Mesodermal cell (in vitro differentiated cells): ENCODE results near the gene DISC1.
"Not testable (repeated sequence)": the region's sequence is repeated elsewhere in the genome, so short reads cannot be mapped to it uniquely, and the experiment has no call there.

ENCODE experiments used
- H3K27ac ChIP-seq: 2 replicates; pipeline ENCODE4 v1.7.0; 2013; ENCODE audit warnings: mild to moderate bottlenecking, low read depth, low read length, moderate library complexity; ENCODE audit not compliant: severe bottlenecking
- H3K36me3 ChIP-seq: 2 replicates; pipeline ENCODE4 v1.7.1; 2013; ENCODE audit warnings: mild to moderate bottlenecking, low read length, moderate library complexity; ENCODE audit not compliant: control insufficient read depth, insufficient read depth
- H3K4me1 ChIP-seq: one replicate; pipeline ENCODE4 v1.7.1; 2013; ENCODE audit warnings: mild to moderate bottlenecking, low read length; ENCODE audit not compliant: insufficient read depth, control insufficient read depth, poor library complexity, severe bottlenecking
- H3K4me3 ChIP-seq: 2 replicates; pipeline ENCODE4 v1.7.0; 2013; ENCODE audit warnings: low read length, control low read depth, mild to moderate bottlenecking; ENCODE audit not compliant: insufficient read depth, poor library complexity, severe bottlenecking; ENCODE audit errors: extremely low read depth
- H3K9me3 ChIP-seq: 2 replicates; pipeline ENCODE4 v1.7.1; 2013; ENCODE audit warnings: mild to moderate bottlenecking, low read length, moderate library complexity; ENCODE audit not compliant: control insufficient read depth
- WGBS, 2 experiments: methylation state at CpG; one replicate each; pipeline ENCODE4 v1.1.5; 2013; ENCODE audit warnings: missing lambda C conversion rate in 2 of 2; ENCODE audit not compliant: insufficient coverage in 2 of 2; 5-methylcytosine and 5-hydroxymethylcytosine counted together

Gene DISC1

DNA sequence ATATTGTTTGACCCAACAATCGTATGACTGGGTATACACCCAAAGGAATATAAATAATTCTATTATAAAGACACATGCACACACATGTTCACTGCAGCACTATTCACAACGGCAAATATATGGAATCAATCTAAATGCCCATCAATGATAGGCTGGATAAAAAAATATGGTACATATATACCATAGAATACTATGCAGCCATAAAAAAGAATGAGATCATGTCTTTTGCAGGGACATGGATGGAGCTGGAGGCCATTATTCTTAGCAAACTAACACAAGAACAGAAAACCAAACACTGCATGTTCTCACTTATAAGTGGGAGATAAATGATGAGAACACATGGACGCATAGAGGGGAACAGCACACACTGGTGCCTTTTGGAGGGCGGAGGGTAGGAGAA, 1.5 kb upstream of the DISC1 start:
- H3K4me3 ChIP-seq, H3K36me3 ChIP-seq, H3K9me3 ChIP-seq, H3K27ac ChIP-seq: not testable (repeated sequence)
- WGBS, 2 experiments: 100% methylated on average over 2 of the region's 4 CpGs; no CpG with 5 or more reads in 1 of the 2 experiments
- H3K4me1 ChIP-seq: peaks cover 13% of the 10 kb centered on the region

DNA sequence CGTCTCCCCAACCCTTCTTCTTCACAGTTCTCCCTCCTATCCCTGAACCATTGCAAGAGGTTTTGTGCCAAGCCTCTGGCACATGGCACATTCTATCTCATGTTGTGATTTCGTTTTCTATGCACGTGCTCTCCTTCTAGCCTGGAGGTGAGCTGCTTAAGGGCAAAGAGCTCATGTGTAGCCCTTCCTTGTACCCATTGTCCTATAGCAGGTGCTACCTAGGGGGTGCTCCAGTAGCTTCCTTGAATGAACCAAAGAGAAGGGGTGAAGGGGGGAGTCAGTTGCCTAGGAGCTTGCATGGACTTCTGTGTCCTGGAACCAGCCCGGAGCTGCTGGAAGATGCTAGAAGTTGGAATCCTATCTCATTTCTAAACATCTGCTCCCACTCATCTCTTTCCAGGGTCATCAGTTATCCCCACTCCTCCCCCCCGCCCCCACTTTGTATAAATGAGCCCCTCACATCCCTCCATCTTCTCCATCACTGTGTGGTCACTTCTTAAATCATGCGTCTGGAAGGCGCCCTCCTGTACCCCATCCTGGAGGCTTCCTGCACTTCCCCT, 535 bp upstream of the DISC1 start:
- 62 to 70% methylated on average over 4 to 6 of the region's 7 CpGs for WGBS, 2 experiments
- Histone ChIP-seq H3K9me3 (no peaks in the 10 kb centered on the region), H3K4me1 (peaks cover 13% of the 10 kb centered on the region), H3K36me3 (no peaks in the 10 kb centered on the region), H3K4me3 (peak overlapping the region; percentile 78), H3K27ac (no peak overlapping the region)

DNA sequence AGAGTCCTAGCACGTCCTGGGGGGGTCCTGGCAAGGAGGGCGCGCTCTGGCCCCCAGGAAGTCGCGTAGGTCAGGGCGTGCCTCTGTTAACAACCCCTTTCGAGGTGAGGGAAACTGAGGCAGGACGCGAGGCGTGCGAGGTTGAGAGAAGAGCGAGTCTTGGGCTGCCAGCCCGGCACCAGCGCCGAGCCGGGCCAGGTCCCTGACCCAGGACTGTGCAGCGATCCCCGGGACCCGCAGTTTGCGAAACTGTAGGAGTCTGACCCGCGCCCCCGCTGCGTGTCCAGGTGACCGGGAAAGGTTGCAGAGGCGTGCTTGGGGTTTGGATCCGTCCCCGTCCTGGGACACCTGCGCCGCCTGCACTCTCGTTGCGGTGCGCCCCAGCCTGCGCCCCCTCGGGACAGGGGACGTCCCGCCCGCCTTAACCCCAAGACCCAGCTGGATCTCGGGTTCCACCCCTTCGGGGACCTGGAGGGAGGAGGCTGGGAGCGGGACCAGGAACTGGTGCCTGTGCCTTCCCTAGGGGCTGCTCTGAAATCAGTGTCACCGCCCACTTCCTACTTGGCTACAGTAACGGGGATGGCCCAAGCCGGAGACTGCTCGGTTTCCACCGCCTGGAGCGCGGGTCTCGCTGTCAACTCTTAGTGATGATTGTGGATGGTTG, 493 bp downstream of the DISC1 start:
- 1% methylated on average over 34 to 38 of the region's 49 CpGs for WGBS, 2 experiments
- peak overlapping the region; percentile 70 for H3K27ac ChIP-seq
- H3K4me1 ChIP-seq: peaks cover 13% of the 10 kb centered on the region
- H3K9me3 ChIP-seq: no peaks in the 10 kb centered on the region
- peak overlapping the region; percentile 78 for H3K4me3 ChIP-seq
- no peaks in the 10 kb centered on the region for H3K36me3 ChIP-seq

DNA sequence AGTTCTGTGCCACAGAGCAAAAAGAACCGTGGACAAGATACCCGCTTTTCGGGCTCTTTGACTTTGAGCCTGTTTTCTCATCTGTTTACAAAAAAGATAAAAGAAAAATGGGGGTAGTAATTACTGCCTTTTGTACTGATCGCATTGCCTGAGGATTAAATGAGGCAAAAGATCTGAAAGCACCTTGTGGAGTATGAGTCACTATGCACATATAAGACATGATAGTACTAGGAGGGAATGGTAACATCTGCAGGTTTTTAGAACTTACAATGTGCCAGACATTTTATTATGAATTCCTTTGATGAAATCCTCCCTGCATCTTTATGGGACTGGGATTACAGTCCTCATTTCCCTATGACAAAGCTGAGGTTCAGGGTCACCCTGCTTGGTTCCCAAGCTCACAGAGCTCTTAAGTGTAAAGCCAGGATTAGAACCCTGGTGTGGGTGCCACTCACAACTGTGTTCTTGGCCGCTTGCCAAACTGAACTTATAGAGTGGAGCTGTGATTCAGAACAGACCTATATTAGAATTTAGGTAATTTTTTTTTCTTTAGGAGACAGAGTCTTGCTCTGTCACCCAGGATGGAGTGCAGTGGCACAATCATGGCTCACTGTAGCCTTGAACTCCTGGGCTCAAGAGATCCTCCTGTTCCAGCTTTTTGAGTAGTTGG, 1.8 kb downstream of the DISC1 start:
- Histone ChIP-seq H3K9me3 (no peaks in the 10 kb centered on the region), H3K4me3 (peak overlapping the region; percentile 78), H3K27ac (no peak overlapping the region), H3K36me3 (no peaks in the 10 kb centered on the region), H3K4me1 (peaks cover 13% of the 10 kb centered on the region)
- WGBS, 2 experiments: 83 to 95% methylated on average over 4 of the region's 5 CpGs

DNA sequence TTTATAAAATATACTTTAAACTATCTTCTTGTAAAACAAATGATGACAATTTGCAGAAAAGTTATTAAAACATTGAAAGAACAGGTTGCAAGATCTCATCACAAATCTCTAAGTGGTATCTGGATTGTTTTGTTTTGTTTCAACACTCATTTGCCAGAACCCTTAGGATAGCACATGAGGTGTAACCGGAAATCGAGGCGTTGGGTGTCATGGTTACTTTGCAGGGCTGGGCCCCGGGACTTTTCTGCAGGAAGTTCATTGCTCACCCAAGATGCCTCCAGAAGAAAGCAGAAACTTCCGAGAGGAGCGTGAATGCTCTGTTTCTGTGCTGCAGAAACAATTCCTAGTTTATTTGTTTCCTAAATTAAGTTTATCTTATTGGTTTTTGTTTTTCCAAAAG, 2.5 kb downstream of the DISC1 start:
- WGBS, 2 experiments: 75 to 96% methylated on average over 3 to 4 of the region's 6 CpGs
- H3K4me3 ChIP-seq: no peak overlapping the region
- no peak overlapping the region for H3K27ac ChIP-seq
- no peaks in the 10 kb centered on the region for H3K9me3 ChIP-seq
- peaks cover 13% of the 10 kb centered on the region for H3K4me1 ChIP-seq
- H3K36me3 ChIP-seq: no peaks in the 10 kb centered on the region

DNA sequence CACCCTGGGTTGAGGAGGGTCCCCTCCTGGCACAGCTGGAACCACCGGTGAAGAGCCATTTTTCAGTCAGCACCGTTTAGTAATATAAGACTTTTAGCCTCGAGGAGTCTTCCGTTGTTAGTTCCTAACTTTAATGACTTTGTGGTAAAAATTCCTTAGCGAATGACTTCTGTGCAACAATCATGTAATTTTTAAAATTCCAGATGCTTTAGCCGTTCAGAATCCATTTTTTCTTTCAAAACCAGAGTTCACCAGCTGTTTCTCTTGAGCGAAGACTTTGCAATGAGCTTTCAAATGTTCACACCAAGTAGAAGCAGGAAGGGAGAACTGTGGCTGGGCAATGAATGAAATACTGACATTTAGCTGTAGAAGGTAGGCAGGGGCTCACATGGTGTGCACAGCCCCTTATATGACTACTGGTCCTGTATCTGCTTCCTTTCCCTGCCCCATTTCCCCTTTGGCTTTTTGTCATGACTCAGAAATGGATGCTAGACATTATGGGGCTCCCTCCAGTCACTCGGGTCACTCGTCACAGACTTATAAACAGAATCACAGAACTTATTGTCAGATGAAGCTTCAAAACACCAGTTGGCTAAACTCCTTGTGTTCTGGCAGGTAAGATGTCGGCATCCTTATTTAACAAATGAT, 4.1 kb downstream of the DISC1 start:
- Histone ChIP-seq H3K36me3 (no peaks in the 10 kb centered on the region), H3K4me1 (peaks cover 13% of the 10 kb centered on the region), H3K9me3 (no peaks in the 10 kb centered on the region), H3K4me3 (no peak overlapping the region), H3K27ac (no peak overlapping the region)
- WGBS, 2 experiments: 95 to 97% methylated on average over 4 to 9 of the region's 10 CpGs

DNA sequence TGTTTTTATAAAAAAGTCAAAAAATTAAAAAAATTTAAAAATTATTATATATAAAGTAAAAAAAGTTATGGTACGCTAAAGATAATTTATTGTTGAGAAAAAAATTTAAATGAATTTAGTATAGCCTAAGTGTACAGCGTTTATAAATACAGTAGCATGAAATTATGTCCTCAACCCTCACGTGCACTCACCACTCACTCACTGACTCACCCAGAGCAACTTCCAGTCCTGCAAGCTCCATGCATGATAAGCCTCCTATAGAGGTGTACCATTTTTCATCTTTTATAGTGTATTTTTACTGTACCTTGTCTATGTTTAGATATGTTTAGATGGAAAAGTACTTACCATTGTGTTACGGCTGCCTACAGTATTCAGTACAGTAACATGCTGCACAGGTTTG, 5.1 kb downstream of the DISC1 start:
- WGBS, 2 experiments: 100% methylated on average over 1 of the region's 4 CpGs
- Histone ChIP-seq H3K27ac (no peak overlapping the region), H3K36me3 (no peaks in the 10 kb centered on the region), H3K9me3 (no peaks in the 10 kb centered on the region), H3K4me3 (no peak overlapping the region), H3K4me1 (peaks cover 17% of the 10 kb centered on the region)

DNA sequence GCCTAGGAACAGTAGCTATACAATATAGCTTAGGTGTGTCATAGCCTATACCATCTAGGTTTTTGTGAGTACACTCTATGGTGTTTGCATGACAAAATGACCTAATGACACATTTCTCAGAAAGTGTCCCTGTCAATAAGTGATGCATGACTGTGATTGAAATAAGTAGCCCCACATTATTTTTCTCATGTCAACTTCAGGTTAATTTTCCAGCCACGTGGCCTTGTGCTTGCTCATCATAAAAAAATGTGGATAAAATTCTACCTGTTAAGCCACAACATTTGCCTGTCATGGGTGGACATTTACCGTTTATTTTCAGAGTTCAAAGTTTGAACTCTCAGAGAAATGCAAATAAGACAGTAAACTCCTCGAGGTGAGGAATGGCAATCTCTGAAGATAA, 5.5 kb downstream of the DISC1 start:
- Histone ChIP-seq H3K4me3 (no peak overlapping the region), H3K36me3 (no peaks in the 10 kb centered on the region), H3K9me3 (no peaks in the 10 kb centered on the region), H3K27ac (no peak overlapping the region), H3K4me1 (peaks cover 17% of the 10 kb centered on the region)
- 88% methylated on average over 2 of the region's 3 CpGs; no CpG with 5 or more reads in 1 of the 2 experiments for WGBS, 2 experiments

DNA sequence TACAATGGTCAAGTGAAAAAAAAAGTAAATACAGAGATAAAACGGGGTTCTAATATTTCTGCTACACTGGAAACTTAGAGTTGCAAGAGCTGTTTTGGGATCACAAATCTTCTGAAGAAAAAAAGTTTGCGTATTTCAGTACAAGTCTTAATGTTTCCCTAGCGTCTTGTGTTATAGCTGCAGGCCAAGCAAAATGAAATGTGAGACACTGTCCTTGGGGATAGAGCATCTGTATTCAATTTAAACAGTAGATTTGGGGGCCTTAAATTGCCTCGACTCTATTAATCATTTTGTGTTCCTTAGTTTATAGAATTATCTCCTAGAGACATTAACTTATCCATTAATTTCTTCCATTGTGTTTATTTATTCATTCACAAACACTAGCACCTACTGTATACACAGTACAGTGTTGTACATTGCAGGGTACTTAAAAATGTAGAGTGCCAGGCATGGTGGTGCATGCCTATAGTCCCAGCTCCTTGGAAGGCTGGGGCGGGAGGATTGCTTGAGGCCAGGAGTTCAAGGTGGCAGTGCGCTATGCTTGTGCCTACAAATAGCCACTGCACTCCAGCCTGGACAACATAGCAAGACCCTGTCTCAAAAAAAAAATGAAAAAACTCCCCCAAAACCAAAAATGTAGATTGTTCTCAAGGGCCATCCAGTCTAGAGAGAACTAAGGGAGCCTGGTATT, 7.9 kb downstream of the DISC1 start:
- WGBS, 2 experiments: 92% methylated on average over 3 to 5 of the region's 6 CpGs
- no peak overlapping the region for H3K4me3 ChIP-seq

DNA sequence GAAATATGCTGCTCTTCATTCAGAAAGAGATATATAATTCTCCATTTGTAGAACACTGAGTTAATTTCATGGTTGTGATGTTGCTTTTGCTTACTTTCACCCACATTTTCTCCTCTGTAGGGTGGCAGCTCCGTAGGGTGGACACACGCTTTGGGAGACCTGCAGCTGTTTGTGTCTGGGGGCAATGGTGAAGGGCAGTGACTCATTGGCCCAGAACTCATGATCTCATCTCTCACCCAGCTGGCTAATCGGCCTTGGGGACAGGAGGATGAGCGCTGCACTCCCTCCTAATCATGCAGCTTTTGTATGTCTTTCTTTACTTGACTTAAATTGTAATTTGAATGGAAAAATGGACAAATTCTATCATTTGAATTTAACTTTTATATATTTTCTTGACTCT, 9.6 kb downstream of the DISC1 start:
- no CpG with 5 or more reads among the region's 4 CpGs for WGBS, 2 experiments

More for the DNA sequence above, 7.9 kb downstream of the DISC1 start:
- Histone ChIP-seq H3K36me3 (no peaks in the 10 kb centered on the region), H3K9me3 (no peaks in the 10 kb centered on the region), H3K4me1 (peaks cover 15% of the 10 kb centered on the region), H3K27ac (no peak overlapping the region)

More for the DNA sequence above, 9.6 kb downstream of the DISC1 start:
- Histone ChIP-seq H3K27ac (peak overlapping the region; percentile 23), H3K4me1 (peaks cover 15% of the 10 kb centered on the region), H3K36me3 (peaks cover 9% of the 10 kb centered on the region), H3K9me3 (no peaks in the 10 kb centered on the region), H3K4me3 (no peak overlapping the region)
